Kasumi-1 (cell line): Measurements from ENCODE around the gene PPM1H.

ENCODE experiments used
- DNase-seq, 2 experiments: peaks; one replicate each; lab custom pipeline; 2025; lab: John Stamatoyannopoulos, UW

Gene PPM1H

GRCh38 chr12:62651138-62651537 is 283.8 kb downstream of the PPM1H start:
- no peak for DNase-seq

GRCh38 chr12:62649412-62650138 is 285.4 kb downstream of the PPM1H start:
- no peak for DNase-seq

- no peak for DNase-seq
Observed at GRCh38 chr12:62647586-62647985, 287.4 kb downstream of the PPM1H start.

- DNase-seq, result no peak
Observed at GRCh38 chr12:62646566-62646965, 288.4 kb downstream of the PPM1H start.

- DNase-seq, result no peak
Observed at GRCh38 chr12:62643486-62643885, 291.5 kb downstream of the PPM1H start.

- peak; percentile 26 to 33 for DNase-seq
Observed at GRCh38 chr12:62642486-62642885, 292.5 kb downstream of the PPM1H start.

- no peak for DNase-seq
Observed at GRCh38 chr12:62640910-62641448, 294.0 kb downstream of the PPM1H start.

GRCh38 chr12:62637679-62638078 is 297.3 kb downstream of the PPM1H start:
- DNase-seq, result no peak

GRCh38 chr12:62635649-62636048 is 299.3 kb downstream of the PPM1H start:
- no peak for DNase-seq

GRCh38 chr12:62632411-62632918 is 302.5 kb downstream of the PPM1H start:
- DNase-seq, result no peak

- DNase-seq, result no peak
Observed at GRCh38 chr12:62631471-62632410, 303.2 kb downstream of the PPM1H start.

GRCh38 chr12:62629971-62630739 is 304.8 kb downstream of the PPM1H start:
- DNase-seq, result no peak

- no peak for DNase-seq
Observed at GRCh38 chr12:62629413-62629812, 305.5 kb downstream of the PPM1H start.

- DNase-seq, result no peak
Observed at GRCh38 chr12:62627181-62627580, 307.8 kb downstream of the PPM1H start.

GRCh38 chr12:62625228-62625627 is 309.7 kb downstream of the PPM1H start:
- peak; percentile 19 to 49 for DNase-seq

- DNase-seq, result no peak
Observed at GRCh38 chr12:62622177-62622576, 312.8 kb downstream of the PPM1H start.

- DNase-seq, result no peak
Observed at GRCh38 chr12:62621101-62621638, 313.8 kb downstream of the PPM1H start.

- no peak for DNase-seq
Observed at GRCh38 chr12:62618930-62619329, 316.0 kb downstream of the PPM1H start.

GRCh38 chr12:62618319-62618718 is 316.6 kb downstream of the PPM1H start:
- DNase-seq, result no peak

GRCh38 chr12:62613081-62613480 is 321.9 kb downstream of the PPM1H start:
- DNase-seq, result no peak

- no peak for DNase-seq
Observed at GRCh38 chr12:62606654-62607053, 328.3 kb downstream of the PPM1H start.

- no peak for DNase-seq
Observed at GRCh38 chr12:62605981-62606380, 329.0 kb downstream of the PPM1H start.
